Natural killer cell (primary cell): ENCODE data around the gene IGF1R. TPM values are rescaled to one million over a fixed set of nuclear protein-coding genes. Genes with fewer than 3 reads are reported as not detected.

ENCODE experiments used
- ATAC-seq, 3 donors: fragments of 150-1000 bp in 2 of 3; fragments of 200-7000 bp in 1 of 3; cut with Tn5 transposase; 1 replicate in 1 of 3; 2 replicates in 2 of 3; pipeline ENCODE4 v1.10.0; 2021; ENCODE audit warnings: mild to moderate bottlenecking in 2 of 3, moderate library complexity in 2 of 3
- DNase-seq, 2 donors: peaks; one replicate each; pipeline versions ENCODE4 v3.0.0 to v3.0.0-alpha.2; 2013 to 2021; ENCODE audit warnings: mixed read lengths in 1 of 2
- H3K27ac ChIP-seq: one replicate; pipeline ENCODE4 v1.5.1; 2013; ENCODE audit warnings: mild to moderate bottlenecking, low read length
- H3K27me3 ChIP-seq: one replicate; pipeline ENCODE4 v1.6.1; 2013; ENCODE audit warnings: low read length; ENCODE audit not compliant: control insufficient read depth, insufficient read depth
- H3K36me3 ChIP-seq: one replicate; pipeline ENCODE4 v1.6.1; 2013; ENCODE audit warnings: low read length; ENCODE audit not compliant: control insufficient read depth, insufficient read depth
- H3K4me1 ChIP-seq: one replicate; pipeline ENCODE4 v1.6.1; 2013; ENCODE audit warnings: low read length; ENCODE audit not compliant: control insufficient read depth, insufficient read depth
- H3K4me3 ChIP-seq: one replicate; pipeline ENCODE4 v1.5.1; 2013; ENCODE audit warnings: low read length
- H3K9me3 ChIP-seq: one replicate; pipeline ENCODE4 v1.6.1; 2013; ENCODE audit warnings: low read length; ENCODE audit not compliant: control insufficient read depth, insufficient read depth
- H3K27ac Mint-ChIP-seq, 2 donors: one replicate each; pipeline ENCODE4 v1.8.0; 2022; ENCODE audit warnings: mild to moderate bottlenecking in 2 of 2, mixed read lengths in 2 of 2, moderate library complexity in 1 of 2
- H3K27me3 Mint-ChIP-seq, 2 donors: one replicate each; pipeline ENCODE4 v1.8.0; 2022; ENCODE audit warnings: low read depth in 2 of 2, mixed read lengths in 2 of 2
- H3K36me3 Mint-ChIP-seq: one replicate; pipeline ENCODE4 v1.8.0; 2022; ENCODE audit warnings: mixed read lengths
- H3K4me1 Mint-ChIP-seq, 2 donors: one replicate each; pipeline ENCODE4 v1.8.0; 2022; ENCODE audit warnings: mixed read lengths in 2 of 2
- H3K4me3 Mint-ChIP-seq: one replicate; pipeline ENCODE4 v1.8.0; 2022; ENCODE audit warnings: mild to moderate bottlenecking, moderate library complexity, mixed read lengths
- H3K9me3 Mint-ChIP-seq, 2 donors: one replicate each; pipeline ENCODE4 v1.8.0; 2022; ENCODE audit warnings: mixed read lengths in 2 of 2
- CTCF ChIP-seq: fragments of 200-600 bp; IDR thresholded peaks from one replicate; pipeline ENCODE4 v1.8.0; 2022; ENCODE audit warnings: antibody characterized with exemption
- WGBS: methylation state at CpG from one replicate; pipeline ENCODE4 v1.1.7; 2013; ENCODE audit warnings: missing lambda C conversion rate; ENCODE audit not compliant: insufficient coverage; 5-methylcytosine and 5-hydroxymethylcytosine counted together
- intact Hi-C: fragments of 100-400 bp; cut with micrococcal nuclease; formaldehyde crosslinking; loops from one replicate; pipeline ENCODE4 v1.14.2; 2022
- total RNA-seq, 4 donors: library from RNA; stranded (reverse); fragments of 120-200 nt in 1 of 4; gene quantifications; one replicate each; pipeline versions ENCODE4 v1.2.3 to v1.2.4, GENCODE V29; 2013 to 2022

Gene IGF1R
- total RNA-seq, 3 donors from 2014 or later (not counting 1 experiment from before 2014, with no cell fraction given): 47.3 to 50.7 (median 49.0) TPM

DNA sequence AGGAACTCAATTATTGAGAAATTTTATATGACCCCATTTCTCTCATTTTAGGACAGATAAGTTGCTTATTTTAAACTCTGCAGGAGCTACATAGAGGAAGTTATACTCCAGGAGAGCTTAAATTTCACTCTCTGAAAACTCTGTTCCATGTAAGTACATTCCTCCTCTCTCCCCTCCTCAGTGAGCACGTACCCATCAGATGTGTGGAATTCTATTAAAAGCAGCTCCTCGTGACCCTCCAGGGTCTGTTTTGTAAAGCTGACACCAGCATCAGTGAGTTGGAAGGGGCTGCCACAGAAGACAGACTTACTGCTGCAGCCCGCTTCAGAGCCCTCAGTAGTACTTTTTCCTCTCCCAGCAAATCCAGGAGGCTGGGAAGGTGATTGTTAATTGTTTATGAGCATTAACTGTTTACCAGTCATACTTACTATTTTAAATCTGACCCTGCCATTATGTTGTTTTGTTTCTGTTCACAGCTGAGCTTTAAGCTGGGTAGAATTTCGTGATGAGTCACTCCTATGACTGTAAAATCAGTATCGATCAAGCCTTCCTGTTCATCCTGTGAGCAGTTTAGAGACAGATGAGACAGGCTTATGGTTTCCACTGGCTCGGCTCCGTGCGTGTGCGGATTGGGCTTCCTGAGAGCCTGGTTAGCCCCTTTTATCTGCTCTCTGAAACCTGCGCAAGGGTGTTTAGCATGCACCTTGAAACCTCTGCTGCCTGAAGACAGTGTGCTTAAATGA, 20.4 kb downstream of the IGF1R start:
- H3K4me1 ChIP-seq: peaks cover 8% of the 10 kb centered on the region
- Mint-ChIP-seq H3K4me1 (peaks cover 48 to 59% of the 10 kb centered on the region in 2 donors), H3K9me3 (no peaks in the 10 kb centered on the region), H3K4me3 (no peak overlapping the region), H3K27ac (no peak overlapping the region), H3K36me3 (no peaks in the 10 kb centered on the region), H3K27me3 (no peaks in the 10 kb centered on the region)
- H3K9me3 ChIP-seq: no peaks in the 10 kb centered on the region
- H3K27ac ChIP-seq: no peak overlapping the region
- intact Hi-C loops: no loop called here
- no peak overlapping the region for H3K4me3 ChIP-seq
- no peaks in the 10 kb centered on the region for H3K27me3 ChIP-seq
- H3K36me3 ChIP-seq: no peaks in the 10 kb centered on the region
- DNase-seq (peak in 1 of 2 donors; percentile 28), ATAC-seq (no peak)
- no peak for TF ChIP-seq CTCF
- 65% methylated on average over 10 of the region's 10 CpGs for WGBS

GRCh38 chr15:98669638-98670037, 21.3 kb downstream of the IGF1R start:
- whole genome bisulfite sequencing: 92% methylated on average over 7 of the region's 7 CpGs
- H3K27me3 Mint-ChIP-seq: no peaks in the 10 kb centered on the region
- intact Hi-C loops: no loop called here

GRCh38 chr15:98671060-98672008, 23.0 kb downstream of the IGF1R start:
- Histone ChIP-seq H3K36me3 (no peaks in the 10 kb centered on the region), H3K9me3 (no peaks in the 10 kb centered on the region), H3K4me3 (no peak overlapping the region), H3K27ac (no peak overlapping the region), H3K27me3 (no peaks in the 10 kb centered on the region), H3K4me1 (peaks cover 8% of the 10 kb centered on the region)
- Mint-ChIP-seq H3K4me3 (no peak overlapping the region), H3K27ac (peak overlapping the region in 1 of 2 donors; percentile 53), H3K4me1 (peaks cover 46 to 59% of the 10 kb centered on the region in 2 donors), H3K27me3 (no peaks in the 10 kb centered on the region), H3K9me3 (no peaks in the 10 kb centered on the region), H3K36me3 (no peaks in the 10 kb centered on the region)
- intact Hi-C loops: no loop called here
- ATAC-seq (no peak), DNase-seq (no peak)
- TF ChIP-seq CTCF: no peak
- WGBS: 88% methylated on average over 6 of the region's 6 CpGs

More at GRCh38 chr15:98669638-98670037, 21.3 kb downstream of the IGF1R start:
- H3K36me3 Mint-ChIP-seq: no peaks in the 10 kb centered on the region
- H3K4me3 Mint-ChIP-seq: no peak overlapping the region
- H3K9me3 ChIP-seq: no peaks in the 10 kb centered on the region
- no peak overlapping the region for H3K4me3 ChIP-seq
- no peaks in the 10 kb centered on the region for H3K27me3 ChIP-seq
- H3K9me3 Mint-ChIP-seq: no peaks in the 10 kb centered on the region
- peak overlapping the region in 1 of 2 donors; percentile 53 for H3K27ac Mint-ChIP-seq
- ATAC-seq: no peak
- no peak for TF ChIP-seq CTCF
- no peak overlapping the region for H3K27ac ChIP-seq
- H3K4me1 Mint-ChIP-seq: peaks cover 55 to 65% of the 10 kb centered on the region in 2 donors
- H3K4me1 ChIP-seq: peaks cover 8% of the 10 kb centered on the region
- no peak for DNase-seq
- no peaks in the 10 kb centered on the region for H3K36me3 ChIP-seq
